NB4 (cell line): ENCODE data around the gene PCAT7.
"Not testable (repeated sequence)": the region's sequence is repeated elsewhere in the genome, so short reads cannot be mapped to it uniquely, and the experiment has no call there.

Experiments used
- MYC ChIP-seq: IDR thresholded peaks from 2 replicates; pipeline ENCODE4 v1.6.1; 2011; ENCODE audit warnings: low read depth, low read length
- POLR2A ChIP-seq: IDR thresholded peaks from 2 replicates; pipeline ENCODE4 v1.6.1; 2011; ENCODE audit warnings: mild to moderate bottlenecking; ENCODE audit not compliant: insufficient read length; ENCODE audit errors: extremely low read depth
- TF ChIP-seq, protein P1 (sequence below): IDR thresholded peaks from one replicate; pipeline ENCODE4 v1.5.1; 2012; ENCODE audit warnings: low read depth, low read length

DNA sequence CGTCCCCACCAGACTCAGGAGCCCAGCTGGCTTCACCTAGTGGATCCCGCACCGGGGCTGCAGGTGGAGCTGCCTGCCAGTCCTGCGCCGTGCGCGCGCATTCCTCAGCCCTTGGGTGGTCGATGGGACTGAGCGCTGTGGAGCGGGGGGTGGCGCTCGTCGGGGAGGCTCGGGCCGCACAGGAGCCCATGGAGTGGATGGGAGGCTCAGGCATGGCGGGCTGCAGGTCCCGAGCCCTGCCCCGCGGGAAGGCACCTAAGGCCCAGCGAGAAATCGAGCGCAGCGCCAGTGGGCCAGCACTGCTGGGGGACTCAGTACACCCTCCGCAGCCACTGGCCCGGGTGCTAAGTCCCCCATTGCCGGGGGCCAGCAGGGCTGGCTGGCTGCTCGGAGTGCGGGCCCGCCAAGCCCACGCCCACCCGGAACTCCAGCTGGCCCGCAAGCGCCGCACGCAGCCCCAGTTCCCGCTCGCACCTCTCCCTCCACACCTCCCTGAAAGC lies 36.2 kb downstream of the PCAT7 start:
- TF ChIP-seq, protein P1, sequence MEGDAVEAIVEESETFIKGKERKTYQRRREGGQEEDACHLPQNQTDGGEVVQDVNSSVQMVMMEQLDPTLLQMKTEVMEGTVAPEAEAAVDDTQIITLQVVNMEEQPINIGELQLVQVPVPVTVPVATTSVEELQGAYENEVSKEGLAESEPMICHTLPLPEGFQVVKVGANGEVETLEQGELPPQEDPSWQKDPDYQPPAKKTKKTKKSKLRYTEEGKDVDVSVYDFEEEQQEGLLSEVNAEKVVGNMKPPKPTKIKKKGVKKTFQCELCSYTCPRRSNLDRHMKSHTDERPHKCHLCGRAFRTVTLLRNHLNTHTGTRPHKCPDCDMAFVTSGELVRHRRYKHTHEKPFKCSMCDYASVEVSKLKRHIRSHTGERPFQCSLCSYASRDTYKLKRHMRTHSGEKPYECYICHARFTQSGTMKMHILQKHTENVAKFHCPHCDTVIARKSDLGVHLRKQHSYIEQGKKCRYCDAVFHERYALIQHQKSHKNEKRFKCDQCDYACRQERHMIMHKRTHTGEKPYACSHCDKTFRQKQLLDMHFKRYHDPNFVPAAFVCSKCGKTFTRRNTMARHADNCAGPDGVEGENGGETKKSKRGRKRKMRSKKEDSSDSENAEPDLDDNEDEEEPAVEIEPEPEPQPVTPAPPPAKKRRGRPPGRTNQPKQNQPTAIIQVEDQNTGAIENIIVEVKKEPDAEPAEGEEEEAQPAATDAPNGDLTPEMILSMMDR = not testable (repeated sequence)
- not testable (repeated sequence) for TF ChIP-seq POLR2A, MYC
